Activated effector memory CD4-positive, alpha-beta T cell treated with Interleukin-2 at 50 U/mL for 16 hours (primary cell): ENCODE measurements around the gene PDZD7.
A peak's percentile ranks its signal among the peaks of the same experiment; 100 is the strongest.

Experiments used
- DNase-seq: peaks from one replicate; pipeline ENCODE4 v3.0.0-alpha.2; 2020

The PDZD7 gene

GRCh38 chr10:101060951-101061623, 30.2 kb upstream of the PDZD7 start:
- DNase-seq: peak; percentile 36

GRCh38 chr10:101060036-101060950, 29.4 kb upstream of the PDZD7 start:
- DNase-seq: peak; percentile 83

GRCh38 chr10:101056365-101057151, 25.6 kb upstream of the PDZD7 start:
- no peak for DNase-seq

- no peak for DNase-seq
Measured at GRCh38 chr10:101055411-101055810, 24.5 kb upstream of the PDZD7 start.

- no peak for DNase-seq
Measured at GRCh38 chr10:101054876-101055275, 23.9 kb upstream of the PDZD7 start.

- DNase-seq: no peak
Measured at GRCh38 chr10:101054351-101054750, 23.4 kb upstream of the PDZD7 start.

- no peak for DNase-seq
Measured at GRCh38 chr10:101053516-101053915, 22.6 kb upstream of the PDZD7 start.

GRCh38 chr10:101052285-101052684, 21.4 kb upstream of the PDZD7 start:
- DNase-seq: no peak

GRCh38 chr10:101050208-101051069, 19.5 kb upstream of the PDZD7 start:
- peak; percentile 71 for DNase-seq

GRCh38 chr10:101047961-101048892, 17.3 kb upstream of the PDZD7 start:
- no peak for DNase-seq

GRCh38 chr10:101047268-101047667, 16.3 kb upstream of the PDZD7 start:
- DNase-seq: no peak

GRCh38 chr10:101046332-101047238, 15.7 kb upstream of the PDZD7 start:
- no peak for DNase-seq

- no peak for DNase-seq
Measured at GRCh38 chr10:101044117-101044516, 13.2 kb upstream of the PDZD7 start.

GRCh38 chr10:101043363-101043707, 12.4 kb upstream of the PDZD7 start:
- no peak for DNase-seq

GRCh38 chr10:101042667-101043362, 11.9 kb upstream of the PDZD7 start:
- DNase-seq: peak; percentile 76

- no peak for DNase-seq
Measured at GRCh38 chr10:101042118-101042517, 11.2 kb upstream of the PDZD7 start.

GRCh38 chr10:101041252-101041761, 10.4 kb upstream of the PDZD7 start:
- peak; percentile 53 for DNase-seq

GRCh38 chr10:101040851-101041250, 9.9 kb upstream of the PDZD7 start:
- no peak for DNase-seq

- DNase-seq: no peak
Measured at GRCh38 chr10:101040061-101040460, 9.1 kb upstream of the PDZD7 start.
